A673 (cell line): Measurements from ENCODE around the gene PFKM.
"Not testable (repeated sequence)": the region's sequence is repeated elsewhere in the genome, so short reads cannot be mapped to it uniquely, and the experiment has no call there.

Experiments
- CTCF ChIP-seq: fragments of 300-800, 200-600 bp; sonication (generic); conservative IDR thresholded peaks from 2 replicates; pipeline ENCODE4 v1.5.1; 2017; ENCODE audit warnings: low read depth, mild to moderate bottlenecking, antibody characterized with exemption, low read length, moderate library complexity, mixed read lengths
- EZH2 ChIP-seq: fragments of 200-600 bp; sonication (generic); IDR thresholded peaks from 2 replicates; pipeline ENCODE4 v1.6.1; 2017; ENCODE audit warnings: borderline replicate concordance, low read depth, mild to moderate bottlenecking, mixed read lengths, antibody characterized with exemption, low read length; ENCODE audit not compliant: poor library complexity, severe bottlenecking

GRCh38 chr12:48125542-48125941 is 6.4 kb downstream of the PFKM start:
- TF ChIP-seq CTCF, EZH2: not testable (repeated sequence)
